Measurements from ENCODE around the gene IMPDH1. TPM values are rescaled to one million over a fixed set of nuclear protein-coding genes. Genes with fewer than 3 reads are reported as not detected.

The IMPDH1 gene
- 77.5 to 110 TPM (median 99.9 TPM) in 5 replicates for total RNA-seq (2022; extraction: Qiagen RNA extraction)

DNA sequence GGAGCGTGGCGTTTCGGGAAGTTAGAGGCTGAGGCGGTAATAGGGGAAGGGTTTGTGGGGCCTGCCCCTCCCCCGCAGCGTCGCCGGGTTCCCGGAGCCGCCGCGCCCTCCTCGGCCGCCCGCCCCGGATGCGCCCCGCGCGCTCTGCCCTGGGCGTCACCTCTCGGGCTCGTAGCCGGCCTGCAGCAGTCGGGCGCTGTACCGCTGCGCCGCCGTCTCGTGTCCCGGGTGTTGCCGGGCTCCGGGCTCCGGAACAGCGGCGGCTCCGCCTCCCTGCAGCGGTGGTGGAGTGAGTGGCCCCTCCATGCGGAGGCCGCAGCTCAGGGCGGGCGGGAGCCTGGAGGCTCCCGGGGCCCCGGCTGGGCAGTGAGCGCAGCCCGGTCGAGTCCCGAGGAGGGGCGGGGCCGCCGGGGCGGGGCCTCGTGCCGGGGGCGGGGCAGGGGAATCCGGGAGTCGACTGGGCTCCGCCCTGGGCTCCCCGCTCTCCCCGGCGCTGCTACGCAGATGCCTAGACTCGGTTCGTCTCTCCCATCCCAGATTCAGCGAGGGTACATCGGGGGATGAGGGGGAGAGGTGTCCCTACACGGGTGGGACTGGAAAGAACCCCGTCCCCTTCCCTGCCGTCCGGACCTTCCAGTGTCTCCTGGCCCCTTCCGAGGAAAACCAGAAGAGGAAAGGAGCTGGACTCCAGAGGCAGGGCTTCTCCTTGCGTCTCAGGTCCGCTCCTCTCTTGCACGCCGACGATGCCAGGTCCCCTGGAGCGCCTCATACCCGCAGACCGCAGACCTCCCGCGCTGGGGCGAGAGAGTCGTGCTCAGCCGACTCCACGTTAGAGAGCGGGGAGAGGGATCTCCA lies at the start of gene IMPDH1:
Gene IMPDH1 (minus strand): TSS at position 387 of the 855 bp plus-strand sequence. CDS start 81 bp downstream, at position 306.

DNA sequence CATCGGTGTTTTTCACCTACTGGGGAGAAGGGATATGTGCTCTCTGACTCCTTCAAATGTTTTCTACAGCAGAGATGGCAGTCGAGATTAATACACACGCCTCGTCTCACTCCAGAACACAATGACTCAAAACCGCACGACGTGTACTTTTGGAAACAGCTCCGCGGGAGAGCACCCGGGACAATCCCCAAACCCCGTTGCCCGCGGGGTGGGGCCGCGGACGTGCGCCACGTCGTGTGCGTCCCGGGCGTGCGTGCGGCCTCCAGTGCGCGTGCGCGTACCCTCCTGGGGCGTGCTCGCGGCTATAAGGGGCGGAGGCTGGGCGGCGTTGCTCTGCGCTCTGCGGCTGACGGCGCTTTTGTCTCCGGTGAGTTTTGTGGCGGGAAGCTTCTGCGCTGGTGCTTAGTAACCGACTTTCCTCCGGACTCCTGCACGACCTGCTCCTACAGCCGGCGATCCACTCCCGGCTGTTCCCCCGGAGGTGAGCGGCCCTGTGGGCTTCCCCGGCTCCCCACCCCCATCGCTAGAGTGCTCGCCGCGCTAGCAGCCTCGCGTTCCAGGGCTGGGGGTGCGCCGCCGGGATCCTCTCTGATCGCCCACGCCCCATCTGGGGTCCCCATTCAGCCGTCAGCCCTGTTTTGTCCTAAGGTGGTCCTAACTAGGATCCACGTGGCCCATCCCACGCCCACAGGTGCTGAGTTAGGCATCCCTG lies 45.9 kb upstream of the IMPDH1 start, which contains the start of gene HILPDA:
Gene HILPDA (plus strand): TSS at position 336 of the 712 bp plus-strand sequence. CDS start 1,391 bp downstream, outside the sequence.

DNA sequence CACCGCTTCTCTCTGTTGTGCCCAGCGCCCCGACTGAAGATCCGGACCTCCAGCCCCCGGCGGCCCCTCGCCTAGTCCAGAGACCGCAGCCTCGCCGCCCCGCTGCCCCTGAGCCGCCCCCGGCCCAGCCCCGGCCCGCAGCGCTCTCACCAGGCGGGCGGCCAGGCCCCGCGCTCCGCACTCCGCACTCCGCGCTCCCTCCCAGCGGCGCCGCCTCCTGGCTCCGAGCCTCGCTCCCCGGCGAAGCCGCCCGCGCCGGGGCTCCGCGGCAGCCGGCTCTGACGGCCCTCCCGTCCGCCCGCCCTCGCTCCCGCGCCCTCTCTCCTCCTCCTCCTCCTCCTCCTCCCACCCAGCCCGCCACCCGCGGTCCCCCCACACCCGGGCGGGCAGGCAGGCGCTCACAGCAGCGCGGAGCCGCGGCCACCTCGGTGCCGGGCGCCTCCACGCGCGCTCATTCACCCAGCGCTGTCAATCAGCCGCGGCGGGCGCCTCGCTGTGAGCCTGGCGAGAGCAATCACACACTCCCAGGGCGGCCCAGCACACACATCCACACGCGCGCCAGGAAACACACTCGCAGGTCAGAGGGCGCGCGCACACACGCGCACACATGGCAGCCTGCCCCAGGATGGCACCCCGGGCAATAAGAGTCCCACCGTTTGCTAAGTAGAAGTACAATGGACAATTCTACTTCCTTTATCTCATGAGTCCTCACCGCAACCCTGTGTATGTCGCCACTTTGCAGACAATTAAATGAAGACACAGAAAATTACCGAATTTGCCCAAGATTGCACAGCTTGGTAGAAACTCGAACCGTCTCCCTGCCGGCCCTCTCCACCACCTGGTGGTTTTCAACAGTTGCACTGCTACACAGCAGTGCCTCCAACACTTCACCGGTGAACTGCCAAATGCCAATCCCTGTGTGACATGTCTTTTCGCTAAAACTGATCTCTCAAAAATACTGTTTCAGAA lies 48.1 kb downstream of the IMPDH1 start, which contains the start of gene PRRT4:
Gene PRRT4 (minus strand): TSS at position 280 of the 969 bp plus-strand sequence.

GRCh38 chr7:128343554-128344430 lies 66.0 kb downstream of the IMPDH1 start, which contains the start of gene RBM28:
Gene RBM28, minus strand, starts transcription at chr7:128343908. Its CDS starts 115 bp downstream, at chr7:128343793.

Other genes with a start within 250 kb of the IMPDH1 start
- not detected in 5 replicates for gene LEP, start 168.7 kb downstream of the IMPDH1 start, total RNA-seq (2022; extraction: Qiagen RNA extraction)
- 54.3 to 69.4 TPM (median 56.4 TPM) in 5 replicates for gene RBM28, start 66.1 kb downstream of the IMPDH1 start, total RNA-seq (2022; extraction: Qiagen RNA extraction)
- 0.20 to 0.54 TPM (median 0.44 TPM) in 5 replicates for gene PRRT4, start 48.3 kb downstream of the IMPDH1 start, total RNA-seq (2022; extraction: Qiagen RNA extraction)
- gene HILPDA, start 45.9 kb upstream of the IMPDH1 start, total RNA-seq (2022; extraction: Qiagen RNA extraction), result 21.1 to 26.6 TPM (median 23.0 TPM) in 5 replicates
- gene METTL2B, start 66.8 kb upstream of the IMPDH1 start, total RNA-seq (2022; extraction: Qiagen RNA extraction), result 22.0 to 26.5 TPM (median 25.2 TPM) in 5 replicates

Data from A549 treated with CORT108297 at 1 μM for 4 hours (cell line).